Spleen (tissue), 10 donors: ENCODE measurements around the gene OR5D13. TPM values are rescaled to one million over a fixed set of nuclear protein-coding genes. Genes with fewer than 3 reads are reported as not detected.

ENCODE experiments used
- polyA plus RNA-seq, 3 donors: library from polyadenylated mRNA; stranded (reverse); fragments of 200-250 nt; gene quantifications; one replicate each; pipeline ENCODE4 v1.2.1, GENCODE V29; 2013
- total RNA-seq, 7 donors: library from RNA; depleted of rRNA in 3 of 7; stranded (reverse); fragments of >200 nt in 3 of 7; fragmentation: NEBNext Ultra II Directional in 4 of 7; extraction: Animal tissue kit (Norgen Biotek cat#: 25700) in 4 of 7; gene quantifications; one replicate each; pipeline versions ENCODE4 v1.1.0 to v1.2.1, GENCODE V29; 2016 to 2021
- donor health status: healthy with polysubstance abuse.
- donor health status: DM: no; HTN: no; CAD: no; lungs with moderate emphysema.
- donor health status: DM: no; HTN: no; CAD: no.
- donor health status: Bipolar disorder and iron deficiency.
- donor health status: healthy.
- donor health status: DM: no; HTN: no; CAD: no.
- donor health status: DM: yes; HTN: yes; CAD: no.

The OR5D13 gene
- total and polyA plus RNA-seq, 10 donors = not detected

Other genes with a start within 250 kb of the OR5D13 start
- gene OR4C15, start 219.0 kb upstream of the OR5D13 start, total RNA-seq = not detected
- not detected for gene OR4C15, start 219.0 kb upstream of the OR5D13 start, polyA plus RNA-seq
- not detected for gene OR4C16, start 201.3 kb upstream of the OR5D13 start, total RNA-seq
- gene OR4C16, start 201.3 kb upstream of the OR5D13 start, polyA plus RNA-seq = not detected
- not detected for gene OR4C11, start 165.8 kb upstream of the OR5D13 start, total RNA-seq
- not detected for gene OR4C11, start 165.8 kb upstream of the OR5D13 start, polyA plus RNA-seq
- not detected for gene OR4P4, start 138.3 kb upstream of the OR5D13 start, total RNA-seq
- not detected for gene OR4P4, start 138.3 kb upstream of the OR5D13 start, polyA plus RNA-seq
- not detected for gene OR4S2, start 125.1 kb upstream of the OR5D13 start, total RNA-seq
- gene OR4S2, start 125.1 kb upstream of the OR5D13 start, polyA plus RNA-seq = not detected
- gene OR4C6, start 111.2 kb upstream of the OR5D13 start, total RNA-seq = not detected
- gene OR4C6, start 111.2 kb upstream of the OR5D13 start, polyA plus RNA-seq = not detected
- not detected for gene OR5D14, start 22.1 kb downstream of the OR5D13 start, total RNA-seq
- gene OR5D14, start 22.1 kb downstream of the OR5D13 start, polyA plus RNA-seq = not detected
- not detected for gene OR5L1, start 37.9 kb downstream of the OR5D13 start, total RNA-seq
- not detected for gene OR5L1, start 37.9 kb downstream of the OR5D13 start, polyA plus RNA-seq
- not detected for gene OR5D18, start 46.2 kb downstream of the OR5D13 start, total RNA-seq
- not detected for gene OR5D18, start 46.2 kb downstream of the OR5D13 start, polyA plus RNA-seq
- gene OR5L2, start 53.8 kb downstream of the OR5D13 start, total RNA-seq = not detected
- not detected for gene OR5L2, start 53.8 kb downstream of the OR5D13 start, polyA plus RNA-seq
- not detected for gene OR5D16, start 65.3 kb downstream of the OR5D13 start, total RNA-seq
- not detected for gene OR5D16, start 65.3 kb downstream of the OR5D13 start, polyA plus RNA-seq
- not detected for gene TRIM51, start 109.9 kb downstream of the OR5D13 start, total RNA-seq
- gene TRIM51, start 109.9 kb downstream of the OR5D13 start, polyA plus RNA-seq = not detected
- gene OR5W2, start 141.1 kb downstream of the OR5D13 start, total RNA-seq = not detected
- not detected for gene OR5W2, start 141.1 kb downstream of the OR5D13 start, polyA plus RNA-seq
- not detected for gene OR5I1, start 163.0 kb downstream of the OR5D13 start, total RNA-seq
- gene OR5I1, start 163.0 kb downstream of the OR5D13 start, polyA plus RNA-seq = not detected
- gene OR10AG1, start 196.5 kb downstream of the OR5D13 start, total RNA-seq = not detected
- gene OR10AG1, start 196.5 kb downstream of the OR5D13 start, polyA plus RNA-seq = not detected
- gene OR5F1, start 221.2 kb downstream of the OR5D13 start, total RNA-seq = not detected
- not detected for gene OR5F1, start 221.2 kb downstream of the OR5D13 start, polyA plus RNA-seq